Right hindlimb (tissue), 1 donor: ENCODE measurements around the gene AP2A2.

Experiments used
- DNase-seq: peaks from one replicate; pipeline ENCODE4 v3.0.0-alpha.2; 2018

The AP2A2 gene

GRCh38 chr11:899724-900123 lies 25.9 kb upstream of the AP2A2 start:
- DNase-seq = no peak

- no peak for DNase-seq
Observed at GRCh38 chr11:900545-900944, 25.1 kb upstream of the AP2A2 start.

DNA sequence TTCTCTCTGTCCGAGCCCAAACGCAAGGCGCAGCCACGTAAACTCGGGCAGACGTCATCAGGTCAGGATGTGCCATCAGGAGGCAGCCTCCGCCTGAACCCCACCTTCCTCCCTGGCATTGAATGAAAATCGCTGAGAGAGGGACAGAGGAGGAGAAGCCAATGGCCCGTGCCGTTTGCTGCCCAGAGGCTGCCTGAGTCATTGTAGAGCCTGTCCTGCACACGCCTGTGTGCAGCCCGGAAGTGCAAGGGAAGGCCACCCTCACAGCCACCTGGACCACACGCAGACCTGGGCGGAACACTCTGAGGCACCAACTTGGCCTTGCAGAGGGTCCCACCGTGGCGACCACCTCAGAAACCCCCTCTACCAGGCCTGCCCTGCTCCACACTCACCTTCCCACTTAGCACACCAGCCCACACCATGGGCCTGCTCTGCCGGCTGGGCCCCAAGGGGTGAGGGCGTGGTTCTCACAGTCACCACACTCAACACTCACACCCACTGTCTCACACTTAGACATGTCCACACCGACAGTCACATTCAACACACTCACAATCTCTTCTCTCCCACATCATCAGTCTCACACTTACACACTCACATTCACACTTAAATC lies 24.1 kb upstream of the AP2A2 start:
- DNase-seq = no peak

DNA sequence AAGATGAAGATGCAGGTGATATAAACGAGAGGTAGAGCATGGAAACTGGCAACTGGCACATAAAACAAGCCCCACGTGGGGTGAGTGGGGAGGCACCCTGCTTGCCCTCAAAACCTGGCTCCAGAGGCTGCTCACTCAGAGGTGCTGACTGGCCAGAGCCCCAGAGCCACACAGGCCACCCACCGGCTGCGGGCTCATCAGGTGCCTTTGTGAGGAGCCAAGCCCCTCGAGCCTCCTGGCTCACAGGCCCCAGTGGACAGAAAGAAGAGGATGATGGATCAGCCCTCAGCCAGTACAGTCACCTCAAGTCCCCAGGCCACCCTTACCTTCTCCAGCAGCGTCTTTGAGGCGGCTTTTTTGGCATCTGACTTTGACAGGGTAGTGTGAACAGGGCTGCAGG lies 21.3 kb upstream of the AP2A2 start:
- DNase-seq = no peak

DNA sequence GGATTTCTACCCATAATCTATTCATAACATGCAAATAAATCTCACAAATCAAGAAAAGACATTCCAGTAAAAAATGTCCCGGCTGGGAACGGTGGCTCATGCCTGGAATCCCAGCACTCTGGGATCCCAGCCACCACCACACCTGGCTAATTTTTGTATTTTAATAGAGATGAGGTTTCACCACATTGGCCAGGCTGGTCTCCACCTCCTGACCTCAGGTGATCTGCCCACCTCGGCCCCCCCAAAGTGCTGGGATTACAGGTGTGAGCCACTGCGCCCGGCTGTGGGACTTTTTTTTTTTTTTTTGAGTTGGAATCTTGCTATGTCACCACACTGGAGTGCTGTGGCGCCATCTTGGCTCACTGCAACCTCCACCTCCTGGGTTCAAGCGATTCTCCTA lies 19.7 kb upstream of the AP2A2 start:
- DNase-seq = no peak

DNA sequence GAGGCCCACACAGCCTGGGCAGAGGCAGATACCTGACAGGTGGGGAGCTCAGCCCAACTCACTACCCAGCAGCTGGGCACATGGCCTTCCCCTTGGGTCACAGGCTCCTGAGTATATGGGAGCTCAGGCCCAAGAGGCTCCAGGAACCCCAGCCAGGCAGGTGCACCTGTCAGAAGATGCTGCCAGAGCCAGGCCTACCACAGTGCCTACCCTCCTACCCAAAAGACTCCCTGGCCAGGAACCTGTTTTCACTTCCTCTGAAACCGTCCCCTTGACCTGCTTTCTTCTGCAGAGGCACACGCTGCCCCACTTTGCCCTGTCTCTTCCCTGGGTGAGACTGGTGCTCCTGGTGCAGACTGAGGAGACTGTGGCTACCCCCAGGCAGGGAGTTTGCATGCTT lies 18.0 kb upstream of the AP2A2 start:
- DNase-seq = no peak

DNA sequence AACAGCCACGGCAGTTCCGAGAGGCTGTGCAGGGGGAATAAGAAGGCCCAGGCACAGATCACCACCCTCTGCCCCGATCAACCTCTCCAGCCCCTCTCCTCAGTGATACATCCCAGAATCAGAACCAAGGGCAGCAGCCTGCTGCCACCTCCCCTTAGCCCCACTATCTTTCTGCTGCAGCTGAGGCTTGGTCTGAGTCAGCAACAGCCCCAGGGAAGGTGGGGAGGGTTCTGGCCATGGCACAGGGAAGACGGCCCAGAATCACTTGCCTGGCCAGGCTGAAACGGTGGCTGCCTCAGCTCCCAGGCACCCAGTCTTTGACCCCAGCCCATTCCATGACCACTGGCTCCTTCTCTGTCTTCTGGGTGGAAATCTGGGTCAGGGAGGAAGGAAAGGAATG lies 17.4 kb upstream of the AP2A2 start:
- no peak for DNase-seq

- no peak for DNase-seq
Observed at GRCh38 chr11:909406-909805, 16.3 kb upstream of the AP2A2 start.

- DNase-seq = no peak
Observed at GRCh38 chr11:910044-910588, 15.6 kb upstream of the AP2A2 start.

DNA sequence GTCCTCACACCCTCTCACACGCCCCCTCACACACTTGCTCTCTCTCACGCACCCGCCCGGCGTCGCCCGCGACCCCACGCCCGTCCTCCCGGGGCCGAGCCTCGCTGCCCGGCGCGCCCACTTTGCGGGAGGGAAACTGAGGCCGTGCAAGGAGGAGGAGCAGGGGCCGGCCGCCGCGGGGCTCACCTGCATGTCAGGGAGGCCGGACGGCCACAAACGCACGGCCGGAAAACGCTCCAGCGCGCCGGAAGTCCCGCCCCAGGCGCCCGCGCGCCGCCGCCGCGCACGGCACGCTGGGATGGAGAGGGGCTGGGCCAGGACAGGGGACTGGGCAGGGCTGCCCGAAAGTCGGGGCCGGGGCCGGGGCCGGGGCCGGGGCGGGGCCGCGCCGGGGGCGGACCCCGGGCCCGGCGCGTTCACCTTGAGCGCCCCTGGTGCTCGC lies 15.1 kb upstream of the AP2A2 start, which contains the start of gene CHID1:
TSS of gene CHID1 (minus strand) at position 222 of the 442 bp plus-strand sequence. CDS start 5,994 bp downstream, outside the sequence.
- DNase-seq = peak; percentile 93

DNA sequence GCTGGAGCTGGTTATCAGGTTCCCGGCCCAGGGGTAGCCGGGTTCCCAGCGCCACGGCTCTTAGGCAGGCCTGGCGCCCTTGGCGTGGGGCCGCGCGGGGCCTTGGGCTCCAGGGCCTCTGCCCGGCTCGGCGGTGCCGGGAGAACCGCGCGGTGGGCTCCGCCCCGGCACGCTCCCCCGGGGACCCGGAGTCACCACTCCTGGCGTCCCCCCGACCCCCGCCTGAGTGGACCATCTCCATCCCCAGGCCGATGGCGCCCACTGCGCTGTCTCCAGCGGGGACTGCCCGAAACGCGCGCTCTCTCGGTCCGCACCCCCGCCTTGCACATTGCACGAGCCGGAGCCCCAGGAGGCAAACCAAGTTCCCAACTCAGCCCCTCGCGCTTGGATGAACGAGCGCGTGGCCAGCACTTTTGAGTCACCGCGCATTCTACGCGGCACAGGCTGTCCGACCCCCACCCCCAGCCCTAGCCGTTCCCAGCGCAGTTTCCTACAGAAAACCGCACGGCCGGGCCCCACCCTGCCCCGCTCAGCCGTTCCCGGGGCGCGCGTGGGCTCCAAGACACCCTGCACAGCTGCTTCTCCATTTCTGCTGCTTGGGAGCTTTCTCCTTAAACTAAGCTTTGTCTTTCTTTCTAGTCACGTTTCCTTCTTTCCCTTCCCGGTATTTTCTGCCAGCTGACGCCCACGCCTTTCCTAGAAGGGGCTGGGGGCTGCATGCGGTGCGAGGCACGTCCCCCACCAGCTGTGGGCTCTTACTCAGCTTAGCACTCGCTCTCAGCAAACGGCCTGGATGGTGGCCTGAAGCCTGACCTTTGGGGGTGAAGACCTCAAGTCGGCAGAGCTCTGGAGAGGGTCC lies 14.4 kb upstream of the AP2A2 start:
- peak; percentile 66 for DNase-seq

DNA sequence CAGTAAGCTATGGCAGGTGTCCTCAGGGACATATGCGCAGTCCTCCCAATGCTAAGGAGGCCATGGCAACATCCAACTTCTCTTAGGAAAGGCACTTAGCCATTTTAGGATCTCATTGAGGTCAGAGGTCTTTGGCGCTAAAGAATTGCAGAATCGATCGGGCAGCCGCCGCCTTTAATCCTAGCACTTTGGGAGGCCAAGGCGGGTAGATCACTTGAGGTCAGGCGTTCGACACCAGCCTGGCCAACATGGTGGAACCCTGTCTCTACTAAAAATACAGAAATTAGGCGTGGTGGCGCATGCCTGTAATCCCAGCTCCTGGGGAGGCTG lies 13.8 kb upstream of the AP2A2 start:
- DNase-seq = no peak

DNA sequence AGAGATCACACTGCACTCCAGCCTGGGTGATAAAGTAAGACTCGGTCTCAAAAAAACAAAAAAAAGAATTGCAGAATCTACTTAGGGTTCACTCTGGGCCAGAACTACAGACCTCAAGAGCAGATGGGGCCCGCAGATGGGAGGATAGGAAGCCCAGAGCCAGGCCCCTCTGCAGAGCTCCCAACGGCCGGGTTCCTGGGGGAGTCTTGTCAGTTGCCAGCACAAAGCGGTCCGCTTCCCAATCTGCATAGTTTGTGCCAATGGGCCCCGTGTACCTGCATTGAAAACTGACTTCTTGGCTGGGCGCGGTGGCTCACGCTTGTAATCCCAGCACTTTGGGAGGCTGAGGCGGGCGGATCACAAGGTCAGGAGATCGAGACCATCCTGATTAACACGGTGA lies 13.4 kb upstream of the AP2A2 start:
- DNase-seq = no peak

DNA sequence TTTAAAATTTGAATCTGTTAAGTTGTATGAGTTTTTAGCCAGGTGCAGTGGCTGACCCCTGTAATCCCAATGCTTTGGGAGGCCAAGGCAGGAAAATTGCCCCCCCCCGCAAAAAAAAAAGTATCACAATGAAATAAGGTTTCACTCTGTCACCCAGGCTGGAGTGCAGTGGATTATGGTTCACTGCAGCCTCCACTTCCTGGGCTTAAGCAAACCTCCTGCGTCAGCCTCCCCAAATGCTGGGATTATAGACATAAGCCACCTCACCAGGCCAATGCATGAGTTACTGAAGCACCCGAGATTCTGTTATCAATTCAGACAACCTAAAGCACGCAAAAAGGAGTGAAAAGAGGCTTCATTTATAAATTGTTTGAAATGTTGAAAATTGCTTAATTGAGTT lies 12.6 kb upstream of the AP2A2 start:
- no peak for DNase-seq

DNA sequence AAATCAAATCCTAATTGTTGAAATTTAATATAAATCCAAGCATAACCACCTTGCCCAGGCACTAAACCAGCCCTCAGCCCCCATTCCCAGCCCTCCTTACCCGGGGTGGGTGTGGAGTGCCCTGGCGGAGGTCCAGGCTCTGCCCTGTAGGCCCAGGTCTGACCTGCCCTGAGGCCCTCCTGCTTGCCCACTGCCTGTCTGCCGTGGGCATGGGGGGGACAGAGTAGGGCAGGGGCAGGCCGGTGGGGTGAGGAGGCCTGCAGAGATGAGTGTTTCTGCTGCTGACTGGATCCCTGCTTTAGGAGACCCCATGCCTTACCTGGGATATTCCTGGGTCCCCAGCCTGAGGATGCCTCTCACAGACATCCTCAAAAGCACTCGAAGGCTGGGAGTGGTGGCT lies 11.5 kb upstream of the AP2A2 start:
- DNase-seq = no peak

GRCh38 chr11:914747-915501 lies 10.7 kb upstream of the AP2A2 start:
- peak; percentile 44 for DNase-seq

GRCh38 chr11:917426-917825 lies 8.2 kb upstream of the AP2A2 start:
- DNase-seq = no peak

GRCh38 chr11:921921-922678 lies 3.6 kb upstream of the AP2A2 start:
- DNase-seq = no peak

DNA sequence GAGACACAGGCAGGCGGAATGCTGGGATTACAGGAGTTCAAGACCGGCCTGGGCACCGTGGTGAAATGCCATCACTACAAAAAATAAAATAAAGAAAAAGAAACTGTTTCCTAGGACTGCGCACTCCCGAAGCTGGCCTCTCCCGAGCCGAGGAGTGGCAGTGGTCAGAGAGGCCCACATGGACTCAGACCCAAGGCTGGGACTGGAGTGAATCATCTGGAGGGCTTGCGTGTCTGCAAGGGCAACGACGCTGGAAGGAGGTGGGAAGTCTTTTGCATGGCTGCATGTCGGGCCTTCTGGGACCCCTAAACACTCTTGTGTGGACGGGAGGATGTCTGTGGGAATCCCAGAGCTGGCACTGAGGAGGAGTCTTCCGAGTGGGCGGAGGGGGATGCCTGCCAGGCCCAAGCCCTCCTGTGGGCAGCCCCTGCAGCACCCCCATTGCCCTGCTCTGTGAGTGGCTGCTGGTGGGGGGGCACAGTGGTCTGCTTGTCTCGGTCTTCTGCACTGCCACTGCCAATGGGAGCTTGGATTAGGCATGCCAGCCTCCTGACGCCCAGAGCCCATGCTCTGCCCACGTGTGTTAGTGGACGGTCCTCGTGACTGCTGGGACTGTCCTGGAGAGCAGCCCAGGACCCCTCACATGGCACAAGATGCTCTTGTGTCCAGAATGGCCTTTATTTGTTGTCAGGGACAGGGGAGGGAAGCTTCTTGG lies 1.8 kb upstream of the AP2A2 start:
- DNase-seq = no peak

DNA sequence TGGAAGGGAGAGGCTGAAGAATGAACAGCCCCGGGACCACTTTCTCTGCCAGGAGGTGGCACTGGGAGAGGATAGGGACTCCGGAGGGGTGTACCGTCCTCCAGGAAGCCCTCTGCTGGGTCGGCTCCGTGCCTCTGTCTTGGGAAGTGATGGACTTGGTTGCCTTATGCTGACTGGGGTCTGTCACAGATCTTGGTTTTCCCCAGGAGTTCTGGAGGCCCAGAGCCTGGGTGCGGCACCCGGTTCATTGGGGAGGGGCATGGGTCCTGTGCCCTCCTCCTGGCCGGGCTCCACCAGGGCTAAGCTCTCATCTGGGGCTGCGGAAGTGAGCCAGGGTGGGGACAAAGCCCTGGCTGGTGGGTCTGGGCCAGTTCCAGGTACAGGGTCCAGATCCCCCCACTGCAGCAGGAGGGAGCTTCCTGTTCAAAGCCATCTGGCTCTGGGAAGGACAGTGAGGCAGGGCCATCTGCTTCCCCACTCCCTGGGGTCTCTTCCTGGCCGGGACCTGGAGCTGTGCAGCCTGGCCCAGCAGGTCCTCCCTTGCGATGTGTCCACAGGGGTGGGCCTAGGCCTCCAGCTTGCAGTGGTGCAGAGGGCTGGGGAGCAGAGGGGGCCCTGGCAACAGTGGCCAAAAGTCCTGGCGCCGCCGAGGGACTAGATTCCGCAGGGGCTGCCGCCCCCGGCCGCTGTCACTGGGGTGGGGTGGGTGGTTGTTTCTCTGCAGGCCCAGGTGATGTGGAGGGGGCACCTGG lies 1.1 kb upstream of the AP2A2 start:
- DNase-seq = peak; percentile 41

- peak; percentile 41 for DNase-seq
Observed at GRCh38 chr11:925158-925495, 543 bp upstream of the AP2A2 start.
